Measurements from ENCODE around the gene SMPD2. TPM values are rescaled to one million over a fixed set of nuclear protein-coding genes. Genes with fewer than 3 reads are reported as not detected.
A peak's percentile ranks its signal among the peaks of the same experiment; 100 is the strongest.

Gene SMPD2
- total and polyA plus RNA-seq, 8 donors, result 7.1 to 17.0 (median 9.7) TPM

- FAIRE-seq (no peak), ATAC-seq (no peak), DNase-seq (no peak)
- no peak overlapping the region for H3K27ac ChIP-seq
- WGBS, 2 donors, result 67 to 79% methylated on average over 1 of the region's 1 CpG
- no peaks in the 10 kb centered on the region for H3K9me3 ChIP-seq
- TF ChIP-seq, protein P1, sequence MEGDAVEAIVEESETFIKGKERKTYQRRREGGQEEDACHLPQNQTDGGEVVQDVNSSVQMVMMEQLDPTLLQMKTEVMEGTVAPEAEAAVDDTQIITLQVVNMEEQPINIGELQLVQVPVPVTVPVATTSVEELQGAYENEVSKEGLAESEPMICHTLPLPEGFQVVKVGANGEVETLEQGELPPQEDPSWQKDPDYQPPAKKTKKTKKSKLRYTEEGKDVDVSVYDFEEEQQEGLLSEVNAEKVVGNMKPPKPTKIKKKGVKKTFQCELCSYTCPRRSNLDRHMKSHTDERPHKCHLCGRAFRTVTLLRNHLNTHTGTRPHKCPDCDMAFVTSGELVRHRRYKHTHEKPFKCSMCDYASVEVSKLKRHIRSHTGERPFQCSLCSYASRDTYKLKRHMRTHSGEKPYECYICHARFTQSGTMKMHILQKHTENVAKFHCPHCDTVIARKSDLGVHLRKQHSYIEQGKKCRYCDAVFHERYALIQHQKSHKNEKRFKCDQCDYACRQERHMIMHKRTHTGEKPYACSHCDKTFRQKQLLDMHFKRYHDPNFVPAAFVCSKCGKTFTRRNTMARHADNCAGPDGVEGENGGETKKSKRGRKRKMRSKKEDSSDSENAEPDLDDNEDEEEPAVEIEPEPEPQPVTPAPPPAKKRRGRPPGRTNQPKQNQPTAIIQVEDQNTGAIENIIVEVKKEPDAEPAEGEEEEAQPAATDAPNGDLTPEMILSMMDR (IDR thresholded peaks at IDR 0.05), result no peak
- H3K4me1 ChIP-seq, result peaks cover 4 to 10% (median 5%) of the 10 kb centered on the region in 3 donors
- H3K4me3 ChIP-seq, result no peak overlapping the region
- H3K36me3 ChIP-seq, result no peaks in the 10 kb centered on the region
- intact Hi-C loops (cut with DNase I), result no loop called here
- no peaks in the 10 kb centered on the region for H3K27me3 ChIP-seq
Measured at GRCh38 chr6:109486068-109486467, 45.5 kb downstream of the SMPD2 start.

DNA sequence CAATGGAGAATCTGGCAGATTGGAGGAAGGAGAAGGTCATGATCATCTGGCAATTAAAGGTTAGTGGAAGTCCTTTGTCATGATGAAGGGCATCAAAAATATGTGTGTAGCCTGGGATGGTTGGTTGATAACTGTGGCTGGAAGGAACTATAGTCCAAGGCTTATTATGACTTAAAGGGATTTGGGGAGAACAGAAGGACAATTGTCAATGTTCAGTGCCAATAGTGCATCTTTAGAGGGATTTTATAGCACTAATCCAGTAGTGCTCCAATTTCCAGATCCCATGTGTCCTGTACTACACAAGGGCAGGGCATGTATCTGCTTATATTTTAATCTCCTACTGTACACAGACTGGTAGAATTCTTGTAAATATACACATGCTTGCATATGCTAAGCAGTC, 47.5 kb downstream of the SMPD2 start:
- no peaks in the 10 kb centered on the region for H3K36me3 ChIP-seq
- no peak overlapping the region for H3K4me3 ChIP-seq
- intact Hi-C loops (cut with DNase I), result no loop called here
- H3K27me3 ChIP-seq, result no peaks in the 10 kb centered on the region
- ATAC-seq, result no peak
- H3K27ac ChIP-seq, result no peak overlapping the region
- DNase-seq, result no peak
- H3K4me1 ChIP-seq, result no peaks in the 10 kb centered on the region
- H3K9me3 ChIP-seq, result no peaks in the 10 kb centered on the region
- FAIRE-seq, result no peak
- TF ChIP-seq, protein P1 (IDR thresholded peaks at IDR 0.05), result no peak

DNA sequence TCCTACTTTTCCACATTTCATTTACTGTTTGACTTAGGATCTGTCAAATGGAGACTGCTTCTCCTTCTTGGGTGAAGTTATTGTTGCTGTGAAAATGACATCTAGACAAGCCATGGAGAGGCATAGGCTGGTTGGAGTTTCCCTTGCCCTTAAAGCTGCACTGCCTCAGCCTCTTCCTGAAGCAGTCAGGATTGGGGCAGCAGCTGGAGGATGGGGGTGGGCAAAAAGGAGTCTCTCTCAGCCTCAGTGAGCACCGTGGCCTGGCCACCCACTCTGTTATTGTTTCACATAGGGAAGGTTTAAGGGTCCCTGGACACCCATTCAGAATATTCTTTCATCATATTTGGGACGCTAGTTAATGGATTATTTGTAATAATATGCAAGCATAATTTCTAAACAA, 50.2 kb downstream of the SMPD2 start:
- Histone ChIP-seq H3K27me3 (no peaks in the 10 kb centered on the region), H3K9me3 (no peaks in the 10 kb centered on the region), H3K4me1 (no peaks in the 10 kb centered on the region), H3K27ac (no peak overlapping the region), H3K4me3 (no peak overlapping the region), H3K36me3 (no peaks in the 10 kb centered on the region)
- no peak for DNase-seq
- FAIRE-seq, result no peak
- 61 to 62% methylated on average over 2 of the region's 2 CpGs for WGBS, 2 donors
- TF ChIP-seq, protein P1 (IDR thresholded peaks at IDR 0.05), result no peak
- no peak for ATAC-seq
- intact Hi-C loops (cut with DNase I), result no loop called here

GRCh38 chr6:109491207-109491938, 50.8 kb downstream of the SMPD2 start:
- Histone ChIP-seq H3K9me3 (no peaks in the 10 kb centered on the region), H3K4me3 (no peak overlapping the region), H3K4me1 (no peaks in the 10 kb centered on the region), H3K27me3 (no peaks in the 10 kb centered on the region), H3K27ac (no peak overlapping the region), H3K36me3 (no peaks in the 10 kb centered on the region)
- intact Hi-C loops (cut with DNase I), result no loop called here
- ATAC-seq (peak in 2 of 4 donors; percentile 44 to 69), DNase-seq (no peak), FAIRE-seq (no peak)
- TF ChIP-seq, protein P1 (IDR thresholded peaks at IDR 0.05), result no peak
- WGBS, 2 donors, result 54 to 57% methylated on average over 5 of the region's 5 CpGs

Other genes with a start within 250 kb of the SMPD2 start
- gene CD164, start 58.3 kb upstream of the SMPD2 start, total RNA-seq, result 100 to 1,000 TPM in 4 of 6 donors, 10 to 100 TPM in 2; 80.0 to 147 (median 104) TPM
- 100 to 1,000 TPM in 1 of 2 donors, 10 to 100 TPM in 1; 53.6 to 120 TPM for gene CD164, start 58.3 kb upstream of the SMPD2 start, polyA plus RNA-seq
- gene PPIL6, start 96 bp upstream of the SMPD2 start, total RNA-seq, result 1 to 10 TPM; 1.5 to 3.4 (median 2.0) TPM
- 1 to 10 TPM; 1.1 to 3.3 TPM for gene PPIL6, start 96 bp upstream of the SMPD2 start, polyA plus RNA-seq
- gene MICAL1, start 15.0 kb downstream of the SMPD2 start, total RNA-seq, result 10 to 100 TPM in 1 of 6 donors, 1 to 10 TPM in 5; 3.8 to 22.4 (median 5.2) TPM
- 10 to 100 TPM; 36.3 to 38.2 TPM for gene MICAL1, start 15.0 kb downstream of the SMPD2 start, polyA plus RNA-seq
- 1 to 10 TPM; 2.3 to 4.3 (median 2.8) TPM for gene ZBTB24, start 42.5 kb downstream of the SMPD2 start, total RNA-seq
- 1 to 10 TPM; 2.2 to 3.9 TPM for gene ZBTB24, start 42.5 kb downstream of the SMPD2 start, polyA plus RNA-seq

Measured in pancreas (tissue), 10 donors.